H1 (cell line): Measurements from ENCODE around the gene STAM. TPM values are rescaled to one million over a fixed set of nuclear protein-coding genes. Genes with fewer than 3 reads are reported as not detected.

Experiments
- CEBPB ChIP-seq: IDR thresholded peaks from 2 replicates; pipeline ENCODE4 v1.6.1; 2012; ENCODE audit warnings: low read depth, low read length
- CHD2 ChIP-seq: IDR thresholded peaks from 2 replicates; pipeline ENCODE4 v1.6.1; 2012; ENCODE audit warnings: low read length, improper control_type of control experiment
- SP1 ChIP-seq: IDR thresholded peaks from 2 replicates; pipeline ENCODE4 v1.6.1; 2011; ENCODE audit warnings: low read depth, low read length
- polyA plus RNA-seq, 7 experiments: library from polyadenylated mRNA; depleted of rRNA in 3 of 7; stranded (reverse) in 5 of 7; unstranded in 2 of 7; fragments of >200 nt in 5 of 7; fragments of 200-250 nt in 2 of 7; gene quantifications; 1 replicate in 5 of 7; 2 replicates in 1 of 7; 4 replicates in 1 of 7; pipeline versions ENCODE4 v1.2.1 to v1.2.3, GENCODE V29; 2011 to 2013; ENCODE audit warnings: missing spikeins in 2 of 7, mixed read lengths in 2 of 7
- total RNA-seq: library from RNA; stranded (reverse); fragmentation: NEBNext Ultra II Directional; extraction: Animal tissue kit (Norgen Biotek cat#: 25700); gene quantifications from 2 replicates; pipeline ENCODE4 v1.2.1, GENCODE V29; 2021

The STAM gene
- total and polyA plus RNA-seq, 2 of the 8 experiments (the other 6 are each of a cell fraction or from before 2014, with no cell fraction given) = 22.0 to 27.8 TPM

DNA sequence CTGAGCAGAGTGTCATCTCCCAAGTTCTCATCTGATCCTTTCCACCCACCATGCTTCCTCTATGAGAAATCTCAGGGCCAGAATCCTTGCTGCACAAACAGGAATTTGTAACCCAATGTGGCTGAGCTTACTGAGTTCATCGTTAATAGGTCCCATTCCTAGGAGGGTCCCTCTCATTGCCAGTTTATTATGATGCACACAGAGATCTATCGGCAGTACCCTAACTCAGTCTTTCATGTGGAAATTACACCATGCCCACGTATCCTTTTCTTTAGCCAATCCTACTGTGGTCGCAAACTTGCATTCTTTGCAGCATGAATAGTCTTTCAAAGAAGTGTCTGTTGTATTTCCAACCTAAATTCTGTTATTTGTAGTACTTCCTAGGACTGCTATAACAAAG is 120.2 kb downstream of the STAM start (continued):
- TF ChIP-seq CEBPB = no peak
- no peak for TF ChIP-seq CHD2
- TF ChIP-seq SP1 = 0 out of 2 replicates have a peak, but pooled peaks have one; percentile 17
